ENCODE data around the gene GRIK4.

Gene GRIK4

DNA sequence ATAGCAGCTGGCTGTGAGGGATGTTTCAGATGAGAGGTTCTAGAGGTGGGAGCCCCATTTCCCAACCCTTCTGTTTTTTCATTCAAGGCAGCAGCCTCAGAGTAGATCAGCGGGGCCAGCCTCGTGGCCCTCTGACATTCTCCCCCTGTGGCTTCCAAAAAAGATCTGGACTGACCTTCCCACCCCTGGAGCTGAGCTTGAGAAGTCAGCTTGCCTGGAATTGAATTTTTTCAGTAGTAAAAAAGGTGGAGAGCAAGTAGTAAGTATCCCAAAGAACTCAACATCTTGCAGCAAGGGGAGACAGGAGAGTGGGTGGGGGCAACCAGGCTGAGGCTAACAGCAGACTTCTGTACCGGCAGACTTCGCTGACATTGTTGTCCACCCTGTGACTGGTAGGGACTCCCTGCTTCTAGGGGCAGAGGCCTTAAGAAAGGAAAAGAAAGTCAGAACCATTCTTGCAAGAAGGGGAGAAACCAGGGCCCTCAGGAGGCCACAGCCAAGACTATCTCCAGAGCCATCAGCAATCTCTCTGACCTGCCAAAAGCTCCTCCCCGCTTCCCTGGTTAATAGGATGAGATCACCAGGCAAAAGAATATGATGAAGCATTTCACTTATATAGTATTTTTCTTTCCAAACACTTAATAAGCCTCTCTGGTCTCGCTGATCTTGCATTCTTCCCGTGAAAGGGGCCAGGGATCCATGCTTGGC, 2.0 kb upstream of the GRIK4 start:
- no peak for DNase-seq (ENCODE audit: low read depth in 2 of 2)

DNA sequence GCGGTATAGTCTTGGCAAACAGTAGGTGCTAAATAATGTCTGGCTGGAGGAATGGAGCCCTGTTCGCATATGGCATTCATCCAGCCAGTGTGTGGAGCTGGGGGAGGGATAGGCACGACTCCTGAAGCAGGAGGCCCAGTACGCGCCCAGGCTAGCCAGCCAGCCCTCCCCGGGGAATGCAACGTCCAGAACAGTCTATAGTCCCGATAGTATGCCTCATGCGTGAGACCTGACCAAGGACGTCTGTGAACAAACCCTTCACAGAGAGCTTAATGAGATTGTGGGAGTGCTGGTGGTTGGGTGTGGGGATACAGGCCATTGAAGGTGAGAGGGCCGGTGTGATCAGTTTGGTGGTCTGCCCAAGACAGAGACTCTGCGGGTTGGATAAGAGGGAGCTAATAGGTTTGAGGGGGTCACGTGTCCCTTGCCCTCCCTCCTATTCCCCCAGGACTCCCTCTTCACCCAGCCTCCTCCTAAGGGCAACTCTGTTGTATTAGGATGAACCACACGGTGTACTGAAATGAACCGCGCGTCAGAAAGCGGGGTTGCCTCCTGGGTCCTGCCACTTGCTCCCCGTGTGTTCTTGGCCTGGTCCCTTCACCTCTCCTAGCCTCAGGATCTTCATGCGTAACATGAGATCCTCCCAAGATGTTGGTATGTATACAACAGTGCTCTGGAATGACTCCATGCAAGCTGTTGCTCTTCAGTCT, 987 bp upstream of the GRIK4 start:
- no peak for DNase-seq (ENCODE audit: low read depth in 2 of 2)

DNA sequence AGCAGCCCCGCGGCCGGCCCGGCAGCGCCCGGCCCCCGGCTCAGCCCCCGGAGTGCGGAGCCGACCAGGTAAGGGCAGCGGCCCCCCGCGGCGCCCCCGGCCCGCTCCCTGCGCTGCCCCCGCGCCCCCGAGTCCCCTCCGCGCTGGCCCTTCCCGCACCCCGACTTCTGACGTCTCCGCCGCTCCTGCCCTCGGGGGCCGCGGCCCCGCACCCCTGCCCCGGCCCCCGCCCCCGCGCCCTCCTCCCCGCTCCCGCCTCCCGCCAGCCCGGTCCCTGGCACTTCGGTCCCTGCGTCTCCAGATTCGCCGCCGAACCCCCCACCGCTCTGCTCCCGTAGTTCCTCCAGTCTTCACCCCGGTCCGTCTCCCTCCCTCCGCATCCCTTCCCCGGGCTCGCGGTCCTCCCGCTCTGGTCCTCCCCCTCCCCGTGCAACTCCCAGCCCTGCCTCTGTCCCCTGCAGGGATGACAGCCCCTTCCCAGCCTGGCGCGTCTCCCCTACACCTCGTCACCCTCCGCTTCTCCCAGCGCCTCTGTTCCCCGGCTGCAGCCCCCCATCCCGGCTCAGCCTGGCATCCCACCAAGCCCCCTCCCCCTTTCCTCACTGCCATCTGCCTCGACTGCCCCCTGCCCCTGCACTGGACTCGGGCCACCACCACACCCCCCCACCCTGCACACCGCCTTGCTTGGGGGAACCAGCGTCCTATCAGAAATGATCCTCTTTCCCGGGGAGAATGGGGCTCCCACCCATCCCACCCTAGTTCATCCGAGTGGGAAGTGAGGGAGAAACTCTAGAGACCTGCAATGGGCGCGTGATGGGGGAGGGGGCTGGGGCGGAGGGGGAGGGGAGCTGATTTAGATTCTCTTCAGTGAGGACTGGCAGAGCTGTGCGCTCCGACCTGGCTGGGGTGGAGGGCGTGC, 531 bp downstream of the GRIK4 start:
- no peak for DNase-seq (ENCODE audit: low read depth in 2 of 2)

DNA sequence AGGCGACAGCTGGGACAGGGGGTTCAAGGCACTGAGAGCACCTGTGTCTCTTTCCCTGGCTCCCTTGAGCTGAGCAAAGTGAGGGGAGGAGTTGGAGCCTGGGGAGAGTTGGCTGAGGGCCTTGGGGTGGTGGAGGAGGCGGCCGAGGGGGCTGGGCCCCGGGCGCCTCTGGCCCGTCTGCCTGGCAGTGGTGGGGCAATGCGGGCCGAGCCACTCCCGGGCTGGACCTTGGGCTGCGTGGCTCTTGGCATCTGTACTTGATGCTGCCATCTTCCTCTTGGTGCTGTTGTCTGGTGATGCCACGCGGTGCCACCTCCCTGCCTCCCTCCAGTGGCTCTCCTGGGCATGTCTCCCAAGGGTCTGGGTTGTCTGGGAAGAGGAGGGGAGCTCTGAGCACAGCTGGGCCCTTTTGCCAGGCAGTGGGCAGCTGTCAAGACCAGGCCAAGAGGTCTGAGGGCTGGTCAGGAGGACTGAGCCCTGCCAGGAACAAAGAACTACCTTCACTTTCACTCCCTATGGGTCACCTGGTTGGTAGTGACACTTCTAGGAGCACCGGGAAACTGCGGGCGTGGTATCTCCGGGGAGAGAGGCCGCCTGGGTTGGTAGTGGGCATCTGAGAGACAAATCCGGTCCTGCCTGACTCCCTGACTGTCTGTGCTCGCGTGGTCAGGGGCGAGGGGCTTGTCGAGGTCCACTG, 1.3 kb downstream of the GRIK4 start:
- no peak for DNase-seq (ENCODE audit: low read depth in 2 of 2)

DNA sequence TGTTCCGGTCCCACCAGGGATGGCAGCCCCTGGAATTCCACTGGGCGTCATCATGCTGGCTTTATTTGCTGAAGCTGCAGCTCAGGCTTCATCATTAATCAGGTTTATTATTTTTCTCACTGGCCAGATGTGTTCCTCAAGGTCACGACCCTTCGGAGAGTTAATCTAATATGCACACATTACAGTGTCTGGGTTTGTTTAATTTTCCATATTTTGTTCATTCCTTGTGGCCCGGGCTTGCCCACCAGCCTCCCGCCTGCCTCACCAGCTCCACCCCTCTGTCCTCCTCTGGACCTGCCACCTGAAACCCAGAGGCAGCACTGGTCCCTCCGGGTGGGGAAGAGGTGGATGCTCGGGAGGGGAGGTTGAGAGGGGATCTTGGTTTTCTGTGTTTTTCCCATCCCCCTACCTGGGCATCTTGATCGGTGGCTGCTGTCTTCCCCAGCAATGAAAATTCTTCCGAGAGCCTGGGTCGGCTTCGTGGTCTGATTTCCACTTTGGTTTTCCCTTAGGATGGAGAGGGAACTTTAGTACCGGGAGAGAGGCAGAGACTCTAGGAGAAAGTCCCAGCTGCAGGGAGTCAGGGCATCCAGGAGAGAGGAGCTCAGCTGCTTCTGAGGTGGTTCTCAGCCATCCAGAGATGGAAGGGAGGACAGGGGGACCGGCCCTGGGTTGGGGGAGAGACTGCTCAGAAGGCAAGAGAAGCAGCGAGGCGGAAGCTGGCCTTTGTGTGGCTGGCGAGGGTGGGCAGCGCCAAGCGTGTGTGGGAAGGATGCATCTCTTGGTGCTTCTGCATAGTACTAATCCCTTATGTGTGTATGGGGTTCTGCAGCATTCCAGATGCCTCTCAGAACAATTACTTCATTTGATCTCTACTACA, 2.1 kb downstream of the GRIK4 start:
- DNase-seq (ENCODE audit: low read depth in 2 of 2), result no peak

DNA sequence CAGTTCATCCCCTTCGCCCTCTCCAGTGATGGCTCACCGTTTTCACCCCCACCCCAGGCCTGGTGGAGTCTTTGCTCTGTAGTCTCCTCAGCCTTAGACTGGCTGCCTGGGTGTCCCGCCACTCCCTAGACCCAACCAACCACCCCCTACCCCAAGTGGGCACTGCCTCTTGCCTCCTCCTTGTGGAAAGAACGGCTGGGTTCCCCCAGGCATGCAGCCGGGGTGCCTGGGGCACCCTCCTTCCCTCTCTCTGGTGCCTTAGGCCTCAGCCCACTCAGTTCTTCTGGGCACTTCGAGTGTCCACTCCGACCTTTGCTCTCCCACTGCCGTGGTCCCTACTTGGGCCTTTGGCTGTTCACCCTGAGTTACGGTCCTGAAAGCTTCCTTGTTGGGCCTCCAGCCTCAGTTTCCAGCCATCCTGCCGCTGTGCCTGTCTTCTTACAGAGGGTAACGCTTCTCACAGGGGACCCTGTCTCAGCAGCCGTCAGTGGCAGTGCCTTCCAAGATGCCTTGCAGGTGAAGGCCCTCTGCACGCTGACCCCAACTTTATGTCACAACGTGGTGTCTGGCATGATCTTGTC, 3.1 kb downstream of the GRIK4 start:
- no peak for DNase-seq (ENCODE audit: low read depth in 2 of 2)

DNA sequence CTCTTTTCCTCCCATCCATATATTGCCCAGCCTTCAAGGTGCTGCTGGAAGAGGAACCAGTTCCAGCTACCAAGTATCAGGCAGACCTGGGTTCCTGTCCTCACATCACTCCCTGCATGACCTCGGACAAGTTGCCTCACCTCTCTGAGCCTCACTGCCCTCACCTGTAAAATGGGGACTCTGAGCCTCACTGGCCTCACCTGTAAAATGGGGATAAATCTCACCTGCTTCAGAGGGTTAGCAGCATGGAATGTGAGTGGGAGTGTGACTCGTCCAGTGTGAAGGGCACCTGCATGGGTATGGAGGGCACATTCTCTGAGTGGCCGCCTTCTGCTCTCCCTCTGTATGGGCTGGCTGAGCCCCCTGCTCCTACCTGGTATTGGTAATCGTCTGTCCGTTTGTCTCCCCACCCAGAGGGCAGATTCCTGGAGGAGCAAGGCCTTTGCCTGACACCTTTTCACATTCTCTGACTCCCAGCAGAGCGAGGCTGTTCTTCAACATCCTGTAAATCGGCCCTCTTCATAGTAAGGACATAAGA, 3.7 kb downstream of the GRIK4 start:
- no peak for DNase-seq (ENCODE audit: low read depth in 2 of 2)

DNA sequence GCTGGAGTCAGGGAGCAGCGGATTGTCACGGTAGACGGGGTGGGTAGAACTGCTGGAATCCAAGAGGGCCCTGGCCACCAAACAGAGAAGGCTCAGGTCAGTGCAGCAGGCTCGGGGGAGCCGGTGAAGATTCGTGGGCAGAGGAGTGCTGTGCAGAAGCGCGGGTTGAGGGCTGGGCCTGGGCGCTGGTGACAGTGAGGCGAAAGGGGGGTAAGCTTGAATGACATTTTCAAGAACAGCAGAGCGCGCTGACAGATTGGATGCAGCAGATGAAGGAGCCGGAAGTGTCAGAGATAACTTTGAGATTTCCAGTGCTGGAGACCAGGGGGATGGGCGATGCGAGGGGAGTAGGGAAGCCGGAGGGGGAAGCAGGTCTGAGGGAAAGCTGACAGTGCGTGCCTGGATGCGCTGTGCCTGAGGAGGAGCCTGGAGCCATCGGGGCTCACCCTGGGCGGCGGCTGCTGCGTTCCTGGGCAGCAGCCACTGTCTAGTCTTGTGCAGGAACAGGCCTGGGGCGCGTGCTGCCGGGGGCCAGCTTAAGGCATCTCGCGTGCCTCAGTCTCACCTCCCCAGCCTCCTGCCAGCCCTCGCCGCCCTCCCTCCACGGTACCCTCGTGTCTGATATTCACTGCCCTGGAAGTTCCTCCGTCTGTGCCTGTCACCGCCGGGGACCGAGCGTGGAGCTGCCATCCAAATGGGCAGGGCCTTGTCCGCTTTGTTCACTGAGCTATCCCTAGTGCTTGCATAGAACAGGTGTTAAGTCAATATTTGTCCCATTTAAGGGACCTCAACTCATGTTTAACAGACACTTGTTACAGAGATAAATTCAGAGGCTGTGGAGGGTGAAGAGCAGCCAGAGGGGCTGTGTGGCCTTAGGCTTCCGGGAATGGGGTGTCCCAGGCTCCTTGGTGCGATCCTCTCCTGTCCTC, 5.2 kb downstream of the GRIK4 start:
- DNase-seq (ENCODE audit: low read depth in 2 of 2), result no peak

DNA sequence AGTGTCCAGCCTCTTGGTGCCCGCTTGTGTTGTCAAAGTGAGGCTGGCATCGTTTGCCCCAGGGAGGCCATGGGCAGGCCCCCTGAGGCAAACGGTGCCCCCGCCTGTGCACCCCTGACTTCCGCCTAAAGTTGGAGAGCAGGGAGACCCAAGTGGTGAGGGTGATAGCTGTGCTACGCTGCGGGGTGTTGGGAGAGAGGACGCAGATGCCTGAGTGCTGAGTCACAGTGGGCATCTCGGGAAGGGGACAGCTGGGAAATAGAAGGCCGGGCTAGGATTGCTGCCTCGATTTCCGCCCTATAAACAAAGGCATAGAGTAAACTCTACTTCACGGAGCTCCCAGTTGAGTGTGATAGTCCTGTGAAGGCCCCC, 5.8 kb downstream of the GRIK4 start:
- no peak for DNase-seq (ENCODE audit: low read depth in 2 of 2)

DNA sequence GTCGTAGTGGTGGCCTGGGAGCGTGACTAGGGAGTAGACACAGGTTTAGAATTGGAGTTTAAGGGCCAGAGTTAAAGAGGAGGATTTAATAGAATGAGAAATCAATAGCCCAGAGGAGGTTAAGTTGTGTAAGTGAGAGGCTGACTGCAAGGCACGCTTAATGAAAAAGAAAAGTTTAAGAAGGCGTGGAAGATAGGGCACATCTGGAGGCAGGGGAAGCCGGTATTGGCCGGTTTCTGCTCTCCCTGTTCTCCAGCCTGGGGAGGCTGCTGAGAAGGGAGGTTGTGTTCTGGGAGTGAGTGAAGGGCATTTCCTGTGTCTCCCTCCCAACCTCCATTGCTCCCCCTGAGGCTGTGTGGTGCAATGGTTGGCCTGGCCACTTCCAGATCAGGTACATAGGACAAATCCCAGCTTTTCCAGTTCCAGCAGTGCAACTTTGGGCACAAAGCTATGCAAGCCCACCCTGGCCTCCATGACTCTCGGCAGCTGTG, 6.3 kb downstream of the GRIK4 start:
- no peak for DNase-seq (ENCODE audit: low read depth in 2 of 2)

DNA sequence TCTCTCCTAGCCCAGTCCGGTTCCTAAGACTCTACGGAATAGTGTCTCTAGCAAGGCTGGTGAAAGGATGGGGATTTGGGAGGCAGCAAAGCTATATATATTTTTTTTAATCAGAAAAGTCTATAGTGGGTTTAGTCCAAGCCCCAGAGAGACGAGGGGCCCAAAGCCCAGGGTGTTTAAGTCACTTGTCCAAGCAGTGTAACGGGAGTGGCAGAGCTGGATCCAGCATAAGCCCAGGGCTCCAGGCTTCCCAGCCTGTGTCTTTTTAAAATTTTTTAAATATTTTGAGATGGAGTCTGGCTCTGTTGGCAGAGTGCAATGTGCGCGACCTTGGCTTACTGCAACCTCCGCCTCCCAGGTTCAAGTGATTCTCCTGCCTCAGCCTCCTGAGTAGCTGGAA, 6.8 kb downstream of the GRIK4 start:
- DNase-seq (ENCODE audit: low read depth in 2 of 2), result no peak

DNA sequence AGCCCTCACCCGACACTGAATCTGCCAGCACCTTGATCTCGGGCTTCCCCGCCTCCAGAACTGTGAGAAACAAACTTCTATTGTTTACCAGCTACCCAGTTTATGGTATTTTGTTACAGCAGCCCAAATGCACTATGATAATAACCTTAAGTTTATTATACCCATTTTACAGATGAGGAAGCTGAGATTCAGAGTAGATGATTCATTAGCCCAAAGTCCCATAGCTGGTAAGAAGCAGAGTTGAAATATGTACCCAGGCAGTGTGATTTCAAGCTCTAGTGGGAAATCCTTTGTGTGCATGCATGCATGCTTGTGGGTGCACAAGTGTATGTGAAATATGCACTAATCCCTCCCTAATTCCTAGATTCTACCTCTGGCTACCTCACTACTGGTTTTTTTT, 7.9 kb downstream of the GRIK4 start:
- no peak for DNase-seq (ENCODE audit: low read depth in 2 of 2)

DNA sequence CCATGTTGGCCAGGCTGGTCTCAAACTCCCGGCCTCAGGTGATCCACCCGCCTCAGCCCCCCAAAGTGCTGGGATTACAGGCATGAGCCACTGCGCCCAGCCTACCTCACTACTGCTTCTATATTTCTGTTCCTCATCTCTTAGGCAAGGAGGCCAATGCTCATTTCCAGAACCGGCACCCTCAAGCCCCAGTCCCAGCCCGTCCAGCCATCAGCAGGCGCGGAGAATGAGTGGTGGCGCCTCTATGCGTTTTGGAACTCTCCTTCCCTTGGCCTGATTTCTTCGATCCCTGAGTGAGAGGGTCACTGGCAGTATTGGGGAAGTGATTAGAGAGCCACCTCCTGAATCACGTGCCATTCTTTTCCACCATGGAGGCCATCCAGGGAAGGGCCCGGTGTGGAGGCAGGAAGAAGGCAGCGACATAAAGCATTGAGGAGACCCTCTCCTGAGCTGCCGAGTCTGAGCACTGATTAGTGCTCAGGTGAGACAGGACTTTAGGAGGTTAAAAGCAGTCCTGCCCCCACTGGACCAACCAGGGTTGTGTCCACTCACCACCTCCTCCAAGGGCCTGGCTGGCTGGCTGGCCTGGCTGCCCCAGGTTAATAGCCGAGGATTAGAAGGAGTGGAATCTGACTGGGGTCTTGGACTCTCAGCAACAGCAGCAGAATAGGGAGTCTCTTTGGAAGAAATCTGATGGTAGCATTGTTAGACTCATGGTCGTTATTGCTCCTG, 8.7 kb downstream of the GRIK4 start:
- no peak for DNase-seq (ENCODE audit: low read depth in 2 of 2)

DNA sequence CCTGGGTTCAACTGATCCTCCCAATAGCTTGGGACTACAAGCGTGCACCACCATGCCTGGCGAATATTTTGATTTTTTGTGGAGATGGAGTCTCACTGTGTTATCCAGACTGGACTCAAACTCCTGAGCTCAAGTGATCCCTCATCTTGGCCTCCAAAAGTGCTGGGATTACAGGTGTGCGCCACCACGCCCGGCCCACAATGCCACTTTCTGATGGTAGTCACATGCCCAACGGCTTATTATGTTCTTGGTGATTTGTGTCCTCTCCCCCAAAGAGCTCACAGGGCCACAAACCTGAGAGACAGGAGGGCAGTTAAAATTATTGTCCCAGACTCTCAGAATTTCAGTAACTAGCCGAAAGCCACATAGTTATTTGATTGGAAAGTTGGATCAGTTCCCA, 9.6 kb downstream of the GRIK4 start:
- DNase-seq (ENCODE audit: low read depth in 2 of 2), result no peak

DNA sequence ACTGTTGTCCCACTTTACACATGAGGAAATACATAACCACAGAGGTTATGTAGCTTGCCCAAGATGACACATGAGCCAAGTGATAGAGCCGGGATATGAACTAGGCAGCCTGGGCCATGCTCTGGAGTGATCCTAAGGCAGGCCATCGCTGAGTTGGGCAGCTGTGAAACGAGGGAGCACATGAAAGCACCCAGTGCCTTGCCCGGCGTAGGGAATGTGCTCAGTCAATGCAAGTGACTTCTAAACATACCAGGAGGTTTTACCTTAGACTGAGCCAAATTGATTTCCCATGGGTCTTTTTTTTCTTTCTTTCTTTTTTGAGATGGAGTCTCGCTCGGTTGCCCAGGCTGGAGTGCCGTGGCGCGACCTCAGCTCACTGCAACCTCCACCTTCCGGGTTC, 10.5 kb downstream of the GRIK4 start:
- DNase-seq (ENCODE audit: low read depth in 2 of 2), result no peak

DNA sequence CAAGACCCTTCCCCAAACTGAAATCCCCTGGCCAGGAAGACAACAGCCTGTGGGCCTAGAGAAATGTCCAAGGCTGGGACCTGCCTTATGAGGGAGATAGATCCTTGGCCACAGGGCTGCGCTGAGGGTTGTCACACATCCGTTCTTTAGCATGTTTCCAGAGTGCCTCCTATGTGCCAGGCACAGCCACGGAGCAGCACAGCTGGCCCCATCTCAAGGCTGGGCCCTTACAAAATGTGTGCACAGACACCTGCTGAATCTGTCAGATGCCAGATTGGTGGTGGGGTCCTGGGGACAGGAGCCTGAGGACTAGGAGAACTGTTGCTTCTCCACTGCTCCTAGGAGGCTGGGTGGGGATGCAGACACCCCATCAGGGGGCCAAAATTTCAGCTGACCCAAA, 11.2 kb downstream of the GRIK4 start:
- no peak for DNase-seq (ENCODE audit: low read depth in 2 of 2)

DNA sequence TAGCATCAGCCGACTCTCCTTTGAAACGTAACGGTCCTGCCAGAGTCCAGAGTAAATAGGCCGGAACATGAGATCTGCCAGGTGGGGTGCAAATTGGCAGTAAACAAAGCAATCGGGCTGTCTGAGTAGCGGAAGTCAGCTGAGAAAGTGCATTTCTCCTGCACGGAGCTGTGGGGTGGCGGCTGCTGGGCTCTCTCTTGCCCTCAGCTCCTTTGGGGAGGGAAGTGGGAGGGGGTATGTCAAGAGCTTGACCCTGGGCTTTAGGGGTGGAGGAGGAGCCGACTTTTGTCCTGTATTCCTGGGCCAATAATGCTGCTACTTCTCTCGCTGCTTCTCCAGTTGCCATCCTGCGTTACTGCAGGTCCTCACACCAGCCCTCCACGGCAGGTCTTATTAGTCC, 11.6 kb downstream of the GRIK4 start:
- DNase-seq (ENCODE audit: low read depth in 2 of 2), result no peak

DNA sequence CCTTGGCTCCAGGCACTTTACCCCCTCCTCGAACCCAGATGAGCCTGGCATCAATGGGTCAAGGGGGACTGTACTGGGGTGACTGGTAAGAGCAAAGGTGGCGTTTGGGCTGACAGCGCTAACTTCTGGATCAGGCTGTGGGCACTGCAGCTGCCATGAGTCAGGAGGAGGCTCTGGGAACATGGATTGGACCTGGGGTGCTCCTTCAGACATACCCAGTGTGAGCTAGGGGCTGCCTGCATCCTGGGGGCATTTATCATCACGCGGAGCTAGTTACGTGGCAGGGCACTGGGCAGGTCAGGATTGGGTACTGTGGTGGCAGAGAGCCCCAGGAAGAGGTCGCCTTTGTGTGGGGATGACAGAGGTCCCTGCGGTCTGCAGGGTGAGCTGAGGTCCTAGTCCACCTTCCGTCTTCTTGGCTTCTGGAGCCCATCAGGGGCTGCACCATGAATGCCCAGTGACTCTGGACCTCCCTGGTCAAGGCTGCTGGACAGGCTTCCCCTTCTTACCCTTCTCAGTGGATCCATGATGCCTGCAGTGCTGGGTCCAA, 13.1 kb downstream of the GRIK4 start:
- no peak for DNase-seq (ENCODE audit: low read depth in 2 of 2)

Data from fibroblast of skin of left biceps (primary cell).